ENCODE measurements around the gene C1orf159. TPM values are rescaled to one million over a fixed set of nuclear protein-coding genes. Genes with fewer than 3 reads are reported as not detected.

The C1orf159 gene
- polyA plus RNA-seq, 3 donors = 3.0 to 18.8 (median 3.3) TPM

DNA sequence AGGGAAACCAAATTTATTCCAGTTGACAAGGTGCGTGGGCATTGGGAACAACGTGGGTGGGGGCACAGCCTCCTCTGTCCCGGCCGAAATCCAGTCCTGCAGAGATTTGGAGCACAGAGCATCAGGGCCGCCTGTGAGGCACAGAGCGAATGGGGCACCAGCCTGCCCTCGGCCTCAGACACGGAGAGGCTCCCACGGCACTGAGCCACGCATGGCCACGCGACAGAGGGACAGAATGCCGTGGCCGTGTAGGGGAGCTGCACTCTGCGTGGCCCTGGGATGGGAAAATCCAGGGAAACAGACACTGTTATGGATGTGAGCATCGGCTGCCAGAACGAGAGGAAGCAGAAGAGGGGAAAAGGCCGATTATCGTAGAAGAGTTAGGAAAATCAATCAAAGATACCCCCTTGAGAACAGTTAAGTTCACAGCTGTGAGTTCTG is 13.5 kb upstream of the C1orf159 start:
- 88% methylated on average over 14 of the region's 19 CpGs for WGBS (ENCODE audit: insufficient coverage)

DNA sequence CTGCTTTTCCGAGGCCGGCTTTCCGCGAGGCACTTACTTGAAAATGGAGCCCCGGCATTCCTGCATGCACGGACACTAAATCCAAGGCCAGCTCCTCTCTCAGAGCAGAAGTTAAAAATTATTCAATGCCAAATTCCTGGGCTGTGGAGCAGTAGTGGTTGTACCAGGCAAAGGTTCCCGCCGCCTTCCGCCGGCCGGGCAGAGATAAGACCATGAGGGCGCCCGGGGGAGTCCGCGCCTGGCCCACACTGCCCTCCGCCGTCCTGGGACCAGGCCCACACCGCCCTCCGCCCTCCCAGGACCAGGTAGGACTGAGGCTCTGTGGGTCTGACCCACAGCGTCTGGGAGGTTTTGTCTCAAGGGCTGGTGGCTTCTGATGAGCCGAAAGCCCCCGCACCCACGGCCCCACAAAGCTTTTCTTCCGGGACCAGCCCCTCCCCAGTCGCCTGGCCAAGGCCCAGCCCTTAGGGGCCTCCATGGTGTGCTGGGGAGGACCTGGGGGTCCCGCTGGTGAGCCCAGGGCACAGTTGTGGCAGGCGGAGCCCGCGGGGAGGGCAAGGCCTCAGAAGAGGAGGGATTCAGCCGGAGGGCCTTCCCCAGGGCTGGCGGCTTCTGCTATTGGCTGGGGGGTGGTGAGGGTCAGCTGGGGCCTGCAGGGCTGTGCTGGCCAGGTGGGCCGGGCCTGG is 12.7 kb upstream of the C1orf159 start:
- H3K27me3 Mint-ChIP-seq (ENCODE audit: low read depth in 3 of 3) = peaks cover 3 to 9% (median 4%) of the 10 kb centered on the region in 3 donors
- Histone ChIP-seq H3K4me2 (replicated peaks; ENCODE audit: extremely low read depth, low read length, poor library complexity, severe bottlenecking) (no peak overlapping the region), H4K20me1 (ENCODE audit: insufficient read depth, low read length) (no peaks in the 10 kb centered on the region), H3K27ac (ENCODE audit: low read depth in 1 of 2, low read length in 2 of 2) (no peak overlapping the region), H3K79me2 (ENCODE audit: insufficient read depth, low read length) (no peaks in the 10 kb centered on the region), H2AFZ (ENCODE audit: insufficient read depth, low read depth, low read length, poor library complexity, severe bottlenecking) (no peak overlapping the region), H3K9me3 (replicated peaks in 1 of 2; ENCODE audit: control insufficient read depth in 1 of 2, insufficient read depth in 1 of 2, low read length in 2 of 2) (peaks cover 0 to 6% of the 10 kb centered on the region in 2 donors), H3K9ac (ENCODE audit: insufficient read depth, low read length, poor library complexity, severe bottlenecking) (no peak overlapping the region), H3K4me1 (ENCODE audit: control insufficient read depth in 1 of 2, insufficient read depth in 2 of 2, low read length in 2 of 2) (no peaks in the 10 kb centered on the region), H3K36me3 (replicated peaks in 1 of 2; ENCODE audit: control insufficient read depth in 1 of 2, insufficient read depth in 2 of 2, low read length in 2 of 2) (no peaks in the 10 kb centered on the region), H3K27me3 (ENCODE audit: control insufficient read depth in 2 of 2, insufficient read depth in 2 of 2, low read length in 2 of 2) (no peaks in the 10 kb centered on the region), H3K4me3 (replicated peaks in 1 of 3; ENCODE audit: low read depth in 2 of 3, low read length in 3 of 3) (no peak overlapping the region)
- no peak for DNase-seq
- TF ChIP-seq, protein P1, sequence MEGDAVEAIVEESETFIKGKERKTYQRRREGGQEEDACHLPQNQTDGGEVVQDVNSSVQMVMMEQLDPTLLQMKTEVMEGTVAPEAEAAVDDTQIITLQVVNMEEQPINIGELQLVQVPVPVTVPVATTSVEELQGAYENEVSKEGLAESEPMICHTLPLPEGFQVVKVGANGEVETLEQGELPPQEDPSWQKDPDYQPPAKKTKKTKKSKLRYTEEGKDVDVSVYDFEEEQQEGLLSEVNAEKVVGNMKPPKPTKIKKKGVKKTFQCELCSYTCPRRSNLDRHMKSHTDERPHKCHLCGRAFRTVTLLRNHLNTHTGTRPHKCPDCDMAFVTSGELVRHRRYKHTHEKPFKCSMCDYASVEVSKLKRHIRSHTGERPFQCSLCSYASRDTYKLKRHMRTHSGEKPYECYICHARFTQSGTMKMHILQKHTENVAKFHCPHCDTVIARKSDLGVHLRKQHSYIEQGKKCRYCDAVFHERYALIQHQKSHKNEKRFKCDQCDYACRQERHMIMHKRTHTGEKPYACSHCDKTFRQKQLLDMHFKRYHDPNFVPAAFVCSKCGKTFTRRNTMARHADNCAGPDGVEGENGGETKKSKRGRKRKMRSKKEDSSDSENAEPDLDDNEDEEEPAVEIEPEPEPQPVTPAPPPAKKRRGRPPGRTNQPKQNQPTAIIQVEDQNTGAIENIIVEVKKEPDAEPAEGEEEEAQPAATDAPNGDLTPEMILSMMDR (IDR thresholded peaks at IDR 0.05) = no peak
- H3K4me3 Mint-ChIP-seq = no peak overlapping the region
- WGBS (ENCODE audit: insufficient coverage) = 93% methylated on average over 26 of the region's 32 CpGs
- H3K36me3 Mint-ChIP-seq = peaks cover 0 to 4% of the 10 kb centered on the region in 2 donors
- no peaks in the 10 kb centered on the region for H3K4me1 Mint-ChIP-seq
- H3K27ac Mint-ChIP-seq = no peak overlapping the region
- intact Hi-C loops (cut with micrococcal nuclease) = no loop called here
- H3K9me3 Mint-ChIP-seq = peaks cover under 1 to 13% (median 4%) of the 10 kb centered on the region in 7 donors

More for the DNA sequence above, 13.5 kb upstream of the C1orf159 start:
- Histone ChIP-seq H3K9ac (ENCODE audit: insufficient read depth, low read length, poor library complexity, severe bottlenecking) (no peak overlapping the region), H3K4me3 (replicated peaks in 1 of 3; ENCODE audit: low read depth in 2 of 3, low read length in 3 of 3) (no peak overlapping the region), H3K79me2 (ENCODE audit: insufficient read depth, low read length) (no peaks in the 10 kb centered on the region), H3K27me3 (ENCODE audit: control insufficient read depth in 2 of 2, insufficient read depth in 2 of 2, low read length in 2 of 2) (no peaks in the 10 kb centered on the region), H3K4me2 (replicated peaks; ENCODE audit: extremely low read depth, low read length, poor library complexity, severe bottlenecking) (no peak overlapping the region), H4K20me1 (ENCODE audit: insufficient read depth, low read length) (no peaks in the 10 kb centered on the region), H3K36me3 (replicated peaks in 1 of 2; ENCODE audit: control insufficient read depth in 1 of 2, insufficient read depth in 2 of 2, low read length in 2 of 2) (no peaks in the 10 kb centered on the region), H3K4me1 (ENCODE audit: control insufficient read depth in 1 of 2, insufficient read depth in 2 of 2, low read length in 2 of 2) (no peaks in the 10 kb centered on the region), H3K27ac (ENCODE audit: low read depth in 1 of 2, low read length in 2 of 2) (no peak overlapping the region), H3K9me3 (replicated peaks in 1 of 2; ENCODE audit: control insufficient read depth in 1 of 2, insufficient read depth in 1 of 2, low read length in 2 of 2) (peaks cover 0 to under 1% of the 10 kb centered on the region in 2 donors), H2AFZ (ENCODE audit: insufficient read depth, low read depth, low read length, poor library complexity, severe bottlenecking) (no peak overlapping the region)
- H3K27ac Mint-ChIP-seq = no peak overlapping the region
- TF ChIP-seq, protein P1 (IDR thresholded peaks at IDR 0.05) = no peak
- H3K4me1 Mint-ChIP-seq = no peaks in the 10 kb centered on the region
- H3K4me3 Mint-ChIP-seq = no peak overlapping the region
- DNase-seq = no peak
- H3K36me3 Mint-ChIP-seq = no peaks in the 10 kb centered on the region
- H3K27me3 Mint-ChIP-seq (ENCODE audit: low read depth in 3 of 3) = peaks cover 0 to 2% (median 2%) of the 10 kb centered on the region in 3 donors
- intact Hi-C loops (cut with micrococcal nuclease) = no loop called here
- peaks cover 0 to 10% (median under 1%) of the 10 kb centered on the region in 7 donors for H3K9me3 Mint-ChIP-seq
